Astrocyte of the spinal cord (primary cell): Measurements from ENCODE around the gene CADM1.

Experiments used
- DNase-seq: peaks from one replicate; pipeline ENCODE4 v3.0.0; 2011; ENCODE audit warnings: low read depth, low spot score
- H3K4me3 ChIP-seq: 2 replicates; pipeline ENCODE4 v1.5.1; 2011; ENCODE audit warnings: low read depth, mild to moderate bottlenecking, low read length, moderate library complexity
- CTCF ChIP-seq: IDR thresholded peaks from 2 replicates; pipeline ENCODE4 v1.5.1; 2012; ENCODE audit warnings: low read depth, mild to moderate bottlenecking, low read length, inconsistent platforms
- in situ Hi-C: cut with HindIII; loops from 2 replicates; pipeline ENCODE4 v1.10.0; 2017; ENCODE audit warnings: low sequenced_read_pairs

CADM1 gene

GRCh38 chr11:115258216-115258615 is 246.0 kb downstream of the CADM1 start:
- in situ Hi-C loops: no loop called here
- TF ChIP-seq CTCF: no peak
- DNase-seq: no peak
- no peak overlapping the region for H3K4me3 ChIP-seq

- no peak for DNase-seq
- no peak for TF ChIP-seq CTCF
- in situ Hi-C loops: no loop called here
- H3K4me3 ChIP-seq: no peak overlapping the region
These were observed 246.5 kb downstream of the CADM1 start for GRCh38 chr11:115257678-115258077.

GRCh38 chr11:115257270-115257669 is 246.9 kb downstream of the CADM1 start:
- in situ Hi-C loops: no loop called here

GRCh38 chr11:115256397-115257197 is 247.6 kb downstream of the CADM1 start:
- H3K4me3 ChIP-seq: no peak overlapping the region
- DNase-seq: no peak
- in situ Hi-C loops: no loop called here
- no peak for TF ChIP-seq CTCF

More at GRCh38 chr11:115257270-115257669, 246.9 kb downstream of the CADM1 start:
- no peak overlapping the region for H3K4me3 ChIP-seq
- TF ChIP-seq CTCF: no peak
- no peak for DNase-seq

- H3K4me3 ChIP-seq: no peak overlapping the region
- in situ Hi-C loops: no loop called here
- DNase-seq: no peak
- no peak for TF ChIP-seq CTCF
These were observed 249.0 kb downstream of the CADM1 start for GRCh38 chr11:115255006-115255762.

GRCh38 chr11:115251126-115251525 is 253.1 kb downstream of the CADM1 start:
- no peak for TF ChIP-seq CTCF
- no peak for DNase-seq
- H3K4me3 ChIP-seq: no peak overlapping the region
- in situ Hi-C loops: no loop called here
